CD4-positive, alpha-beta T cell treated with Interleukin-12 subunit alpha and Interleukin-12 subunit beta, for 1 hour (primary cell): ENCODE results near the gene FRY.
"Not testable (repeated sequence)": the region's sequence is repeated elsewhere in the genome, so short reads cannot be mapped to it uniquely, and the experiment has no call there.

Experiments
- DNase-seq: peaks from one replicate; pipeline ENCODE4 v3.0.0-alpha.2; 2020

Gene FRY

DNA sequence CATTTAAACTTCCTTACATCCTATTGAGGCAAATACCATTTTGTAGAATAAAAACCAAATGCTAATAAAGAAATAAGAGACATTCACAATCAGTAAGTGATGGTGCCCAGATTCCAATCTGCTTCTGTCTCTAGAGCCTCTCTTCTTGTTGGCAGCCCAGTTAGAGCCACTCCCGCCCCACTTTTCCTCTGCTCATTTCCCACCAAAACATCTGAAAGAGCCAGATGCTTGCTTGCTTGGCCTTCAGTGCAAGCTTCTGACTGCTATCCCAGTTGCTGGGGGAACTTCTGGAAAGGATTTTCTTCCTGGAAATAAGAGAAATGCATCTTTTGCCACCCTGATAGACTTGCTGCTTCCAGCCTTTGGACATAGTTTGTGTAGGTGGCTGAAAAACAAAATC is 12.9 kb downstream of the FRY start:
- no peak for DNase-seq

DNA sequence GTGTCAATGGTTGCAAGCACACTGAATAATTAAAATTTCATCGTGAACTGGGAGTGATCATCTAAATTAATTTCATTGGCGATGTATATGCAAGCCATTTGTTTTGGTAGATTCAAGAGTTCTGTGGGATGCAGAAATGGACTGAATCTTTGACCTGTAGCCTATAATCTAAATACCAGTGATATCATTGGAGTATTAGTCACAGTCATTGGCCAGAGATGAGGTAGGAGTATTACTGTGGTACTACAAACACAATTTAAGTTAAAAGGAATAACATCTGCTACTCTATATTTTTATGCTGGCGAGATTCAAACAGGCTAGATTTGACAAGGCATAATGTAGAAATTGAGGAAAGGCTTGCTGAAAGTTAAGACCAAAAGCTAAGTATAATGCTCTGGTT is 14.0 kb downstream of the FRY start:
- no peak for DNase-seq

DNA sequence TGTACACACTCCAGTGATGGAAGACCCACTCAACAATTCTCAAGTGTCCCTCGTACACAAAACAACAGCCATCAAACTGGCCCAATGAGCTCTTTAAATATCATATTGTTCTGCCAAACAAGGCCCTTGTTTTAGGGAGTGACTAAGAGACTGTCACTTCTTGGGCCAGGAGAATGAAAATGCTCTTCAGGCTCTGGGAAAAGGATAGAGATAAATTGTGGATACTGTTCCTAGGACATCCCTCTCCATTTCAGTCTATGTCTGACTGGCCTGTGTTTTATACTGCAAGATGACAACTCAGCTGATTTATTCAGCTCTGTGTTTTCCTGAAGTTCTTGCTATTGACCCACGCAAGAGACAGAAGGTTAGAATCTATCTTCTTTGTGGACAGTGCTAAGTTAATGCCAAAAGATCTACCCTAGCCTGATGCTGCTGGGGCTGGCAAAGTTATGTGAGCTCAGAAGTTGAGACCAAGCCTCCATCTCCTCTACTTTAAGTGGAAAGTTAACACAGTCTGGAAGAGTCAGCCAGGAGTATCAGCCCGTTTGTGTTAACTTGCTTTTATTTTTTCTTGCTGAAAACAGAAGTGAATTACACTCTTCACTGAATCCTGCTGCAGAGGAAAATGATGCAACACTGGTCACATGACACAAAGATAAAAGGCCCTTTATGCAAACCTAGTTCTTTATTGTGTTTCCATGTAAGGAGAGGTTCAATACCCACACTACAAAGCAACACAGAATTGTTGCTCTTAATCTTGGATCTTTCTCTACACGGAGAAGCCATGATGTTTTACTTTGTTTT is 14.6 kb downstream of the FRY start:
- peak; percentile 19 for DNase-seq

GRCh38 chr13:32047088-32047487 is 15.5 kb downstream of the FRY start:
- DNase-seq: no peak

GRCh38 chr13:32047793-32048192 is 16.2 kb downstream of the FRY start:
- DNase-seq: peak; percentile 11

- no peak for DNase-seq
Measured at GRCh38 chr13:32048816-32049215, 17.2 kb downstream of the FRY start.

- no peak for DNase-seq
Measured at GRCh38 chr13:32051156-32051555, 19.6 kb downstream of the FRY start.

- DNase-seq: no peak
Measured at GRCh38 chr13:32056316-32056715, 24.7 kb downstream of the FRY start.

- not testable (repeated sequence) for DNase-seq
Measured at GRCh38 chr13:32057325-32057724, 25.8 kb downstream of the FRY start.

GRCh38 chr13:32059511-32059984 is 28.0 kb downstream of the FRY start:
- DNase-seq: no peak

DNA sequence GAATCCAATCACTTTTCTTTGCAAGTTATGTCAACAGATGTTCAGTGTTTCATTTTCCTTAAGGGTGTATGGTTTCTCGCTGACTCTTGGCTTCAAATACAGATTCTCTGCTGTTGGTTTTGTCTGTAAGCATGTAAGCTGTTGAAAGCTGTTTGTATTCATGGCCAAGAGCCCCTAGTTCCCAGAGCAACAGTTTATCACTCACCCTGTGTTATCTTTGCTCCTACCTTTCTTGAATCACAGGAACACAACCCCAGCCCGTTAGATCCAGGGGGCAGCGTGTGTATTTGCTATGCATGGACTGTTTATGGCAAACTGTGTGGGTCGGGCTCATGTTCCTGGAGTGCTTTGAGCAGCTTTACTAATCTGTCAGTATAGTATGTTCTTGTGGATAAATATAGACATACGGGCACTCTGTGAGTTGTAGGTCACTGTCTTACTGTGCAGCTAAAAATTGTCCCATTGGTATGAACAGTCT is 28.9 kb downstream of the FRY start:
- no peak for DNase-seq

GRCh38 chr13:32063619-32064233 is 32.2 kb downstream of the FRY start:
- no peak for DNase-seq

- DNase-seq: no peak
Measured at GRCh38 chr13:32067149-32067961, 35.8 kb downstream of the FRY start.

DNA sequence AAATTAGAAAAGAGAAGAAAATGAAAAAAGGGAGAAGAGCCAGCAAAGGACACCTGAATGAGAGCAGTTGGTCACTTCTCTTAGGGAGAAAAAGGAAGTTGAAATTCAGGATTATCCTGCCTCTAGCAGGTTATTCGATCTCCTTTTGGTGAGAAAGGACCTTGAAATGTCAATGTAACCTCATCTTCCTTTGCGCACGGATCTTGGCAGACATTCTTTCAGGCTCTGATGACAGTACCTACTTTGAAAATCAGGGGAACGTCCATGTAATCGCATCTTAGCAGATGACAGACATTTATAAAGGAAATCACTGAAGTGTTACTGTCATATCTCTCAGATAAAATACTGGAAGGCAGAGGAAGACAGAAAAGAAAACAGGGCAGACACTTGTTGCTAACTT is 36.7 kb downstream of the FRY start:
- no peak for DNase-seq

DNA sequence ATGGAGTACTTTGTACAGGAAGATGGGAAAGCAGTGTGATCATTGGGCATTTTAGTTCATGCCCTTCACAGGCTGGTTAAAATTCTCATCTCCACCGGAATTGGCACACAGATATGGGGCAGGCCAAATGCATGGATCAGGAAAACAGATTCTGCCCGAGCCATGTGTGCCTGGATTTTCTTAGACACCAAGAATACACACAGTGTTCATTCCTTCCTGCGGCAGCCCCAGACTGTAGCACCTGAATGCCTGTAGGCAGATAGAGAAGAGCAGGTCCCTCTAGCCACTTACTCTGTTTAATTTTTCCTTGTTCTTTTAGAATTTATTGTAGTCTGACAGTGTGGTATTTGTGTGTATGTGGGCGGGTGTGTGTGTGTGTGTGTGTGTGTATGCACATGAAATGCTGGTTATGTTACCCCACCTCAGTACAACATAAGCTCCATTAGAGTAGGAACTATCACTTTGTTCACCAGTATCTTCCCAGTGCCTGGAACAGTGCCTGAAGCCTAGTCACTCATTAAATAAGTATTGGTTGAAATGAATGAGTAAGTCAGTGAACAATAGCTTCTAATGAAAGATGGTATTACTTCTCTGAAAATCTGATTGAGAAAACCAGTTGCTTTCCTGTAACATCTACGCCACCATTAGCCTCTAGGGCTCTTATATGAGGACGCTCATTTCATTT is 41.7 kb downstream of the FRY start:
- no peak for DNase-seq

GRCh38 chr13:32075170-32075851 is 43.7 kb downstream of the FRY start:
- no peak for DNase-seq

- DNase-seq: no peak
Measured at GRCh38 chr13:32079587-32079986, 48.0 kb downstream of the FRY start.

DNA sequence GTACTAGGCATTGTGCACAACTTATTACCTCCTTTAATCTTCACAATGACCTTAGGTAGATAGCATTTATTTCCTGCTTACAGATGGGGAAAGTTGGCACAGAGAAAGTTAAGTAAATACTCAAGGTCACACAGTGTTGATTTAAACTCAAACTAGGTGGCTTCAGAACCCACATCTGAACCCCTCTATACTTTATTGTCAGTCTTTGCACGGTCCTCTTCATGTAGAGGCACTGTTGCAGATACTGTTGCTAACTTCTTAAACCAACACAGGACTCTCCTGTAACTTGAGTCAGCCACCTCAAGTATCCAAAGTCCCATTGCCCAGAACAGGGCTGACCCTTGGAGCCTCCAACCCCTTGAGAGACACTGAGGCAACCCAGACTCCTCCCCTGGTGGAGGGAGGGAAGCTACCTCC is 48.8 kb downstream of the FRY start:
- DNase-seq: no peak

GRCh38 chr13:32081591-32081990 is 50.0 kb downstream of the FRY start:
- DNase-seq: no peak

GRCh38 chr13:32086366-32086765 is 54.8 kb downstream of the FRY start:
- no peak for DNase-seq

- no peak for DNase-seq
Measured at GRCh38 chr13:32086791-32087441, 55.3 kb downstream of the FRY start.
